EL (cell line): ENCODE results near the gene IKZF3.
"Not testable (repeated sequence)": the region's sequence is repeated elsewhere in the genome, so short reads cannot be mapped to it uniquely, and the experiment has no call there.

Experiments used
- DNase-seq: peaks from one replicate; pipeline ENCODE4 v3.0.0-alpha.2; 2016

IKZF3 gene

DNA sequence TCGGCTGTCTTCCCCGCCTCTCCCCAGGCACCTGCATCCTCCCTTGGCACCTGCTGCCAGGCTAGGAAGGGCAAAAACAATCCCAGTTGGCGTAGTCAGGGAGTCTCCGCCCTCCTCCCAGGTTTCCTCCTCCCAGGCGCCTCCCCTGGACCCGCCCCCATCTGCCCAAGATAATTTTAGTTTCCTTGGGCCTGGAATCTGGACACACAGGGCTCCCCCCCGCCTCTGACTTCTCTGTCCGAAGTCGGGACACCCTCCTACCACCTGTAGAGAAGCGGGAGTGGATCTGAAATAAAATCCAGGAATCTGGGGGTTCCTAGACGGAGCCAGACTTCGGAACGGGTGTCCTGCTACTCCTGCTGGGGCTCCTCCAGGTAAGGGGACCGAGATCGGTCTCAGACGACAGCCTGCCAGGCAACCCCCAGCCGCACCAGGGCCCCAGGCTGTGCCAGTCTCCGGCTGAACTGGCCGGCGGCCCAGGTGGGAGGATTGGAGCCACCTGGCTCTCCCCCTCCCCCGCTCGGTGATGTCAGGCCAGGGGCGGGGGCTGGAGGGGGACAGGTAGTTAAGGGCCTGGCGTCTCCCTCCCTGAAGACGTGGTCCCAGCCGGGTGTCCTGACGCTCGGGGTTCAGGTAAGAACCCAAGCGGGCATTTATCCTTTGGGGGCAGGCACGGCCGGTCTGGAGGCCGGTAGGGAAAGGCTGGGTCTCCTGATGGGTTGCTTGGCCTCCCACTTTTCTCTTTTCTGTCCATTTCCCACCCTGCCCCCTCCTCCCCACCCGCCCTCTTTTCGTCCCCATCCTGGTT lies 126.1 kb downstream of the IKZF3 start, which contains the start of gene GRB7:
TSS of gene GRB7 (plus strand) at position 179 of the 808 bp plus-strand sequence. CDS start 4,364 bp downstream, outside the sequence.
- no peak for DNase-seq

DNA sequence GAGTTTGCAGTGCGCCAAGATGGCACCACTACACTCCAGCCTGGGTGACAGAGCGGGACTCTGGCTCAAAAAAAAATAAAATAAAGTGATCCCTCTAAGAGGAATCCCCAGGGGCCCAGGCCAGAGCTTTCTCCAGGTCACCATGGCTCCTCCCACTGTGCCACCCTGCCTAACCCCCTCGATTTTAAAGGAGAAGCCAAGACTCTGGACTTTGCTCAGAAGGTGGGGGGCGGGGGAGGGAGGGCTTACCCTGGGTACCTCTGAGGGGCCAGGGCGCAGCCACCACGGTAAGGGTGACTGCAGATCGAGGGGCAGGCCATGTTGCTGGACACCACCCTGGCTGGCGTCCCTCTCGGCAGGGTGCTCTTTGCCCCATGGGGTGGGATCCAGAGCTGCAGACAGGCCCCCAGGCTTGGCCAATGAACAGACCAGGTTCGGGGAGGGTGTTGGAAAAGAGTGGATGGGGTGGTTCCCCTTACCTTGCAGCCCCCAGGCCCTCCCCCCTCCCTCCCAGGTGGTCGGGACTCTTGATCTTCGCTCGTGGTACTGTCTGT lies 126.8 kb downstream of the IKZF3 start:
- no peak for DNase-seq

DNA sequence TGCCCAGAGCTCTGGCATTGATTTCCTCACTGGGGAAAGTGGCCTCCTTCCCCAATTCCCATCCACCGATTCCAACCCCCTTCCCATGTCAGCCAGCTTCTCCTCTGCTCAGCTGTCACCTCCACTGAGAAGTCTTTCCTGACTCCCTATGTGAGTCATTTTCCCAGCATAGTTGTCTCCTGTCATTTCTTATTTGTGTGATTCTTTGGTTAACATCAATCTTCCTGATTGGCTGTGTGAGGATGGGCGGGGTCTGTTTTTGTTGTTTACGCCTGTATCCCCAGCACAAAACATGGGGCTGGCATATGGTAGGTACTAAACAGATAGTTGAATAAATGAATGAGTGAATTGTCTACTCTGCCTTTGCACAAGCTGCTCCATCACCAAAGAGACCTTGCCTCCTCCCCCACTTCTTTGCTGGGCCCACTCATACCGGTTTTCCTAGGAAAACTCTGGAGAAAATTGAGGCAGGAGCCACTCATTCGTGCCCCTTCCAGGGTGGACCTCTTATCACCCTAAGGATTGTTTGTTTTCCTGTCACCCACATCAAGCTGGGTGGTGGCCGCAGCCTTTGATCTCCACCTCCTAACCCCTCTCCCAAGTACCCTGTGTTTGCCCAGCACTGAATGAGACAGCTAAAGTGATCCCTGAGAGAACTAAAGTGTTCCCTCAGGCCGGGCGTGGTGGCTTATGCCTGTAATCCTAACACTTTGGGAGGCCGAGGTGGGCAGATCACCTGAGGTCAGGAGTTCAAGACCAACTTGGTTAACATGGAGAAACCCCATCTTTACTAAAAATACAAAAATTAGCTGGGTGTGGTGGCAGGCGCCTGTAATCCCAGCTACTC lies 127.6 kb downstream of the IKZF3 start:
- no peak for DNase-seq

DNA sequence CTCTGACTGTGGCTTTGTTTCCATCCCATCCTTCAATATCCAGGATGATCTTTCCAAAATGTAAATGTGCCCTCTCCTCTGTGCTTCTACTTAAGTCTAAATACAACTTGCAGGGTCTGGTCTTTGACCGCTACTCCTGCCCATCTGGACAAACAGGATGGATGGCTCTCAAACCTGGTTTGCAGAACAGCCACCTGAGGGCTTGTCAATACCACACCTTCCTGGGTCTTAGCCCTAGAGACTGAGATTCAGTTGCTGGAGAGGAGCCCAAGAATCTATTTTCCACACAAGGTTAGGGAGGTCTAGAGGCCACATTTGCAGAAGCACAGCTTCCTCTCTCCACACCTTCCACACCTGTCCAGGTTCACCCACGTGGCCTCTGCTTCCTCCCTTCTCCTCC lies 128.2 kb downstream of the IKZF3 start:
- DNase-seq: no peak

DNA sequence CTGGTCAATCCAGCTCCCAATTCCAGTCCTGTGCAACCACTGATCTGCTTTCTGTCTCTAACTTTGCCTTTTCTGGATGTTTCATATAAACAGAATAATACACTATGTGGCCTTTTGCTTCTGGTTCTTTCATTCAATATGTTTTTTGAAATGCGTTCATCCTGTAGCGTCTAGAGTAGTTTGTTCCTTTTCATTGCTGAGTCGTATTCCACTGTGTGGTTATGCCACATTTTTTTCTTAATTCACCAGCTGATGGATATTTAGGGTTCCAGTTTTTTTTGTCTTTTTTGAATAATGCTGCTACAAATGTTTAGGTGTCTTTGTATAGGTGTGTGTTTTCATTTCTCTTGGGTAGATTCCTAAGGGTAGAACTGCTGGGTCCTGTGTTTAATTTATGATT lies 131.5 kb downstream of the IKZF3 start:
- DNase-seq: no peak

DNA sequence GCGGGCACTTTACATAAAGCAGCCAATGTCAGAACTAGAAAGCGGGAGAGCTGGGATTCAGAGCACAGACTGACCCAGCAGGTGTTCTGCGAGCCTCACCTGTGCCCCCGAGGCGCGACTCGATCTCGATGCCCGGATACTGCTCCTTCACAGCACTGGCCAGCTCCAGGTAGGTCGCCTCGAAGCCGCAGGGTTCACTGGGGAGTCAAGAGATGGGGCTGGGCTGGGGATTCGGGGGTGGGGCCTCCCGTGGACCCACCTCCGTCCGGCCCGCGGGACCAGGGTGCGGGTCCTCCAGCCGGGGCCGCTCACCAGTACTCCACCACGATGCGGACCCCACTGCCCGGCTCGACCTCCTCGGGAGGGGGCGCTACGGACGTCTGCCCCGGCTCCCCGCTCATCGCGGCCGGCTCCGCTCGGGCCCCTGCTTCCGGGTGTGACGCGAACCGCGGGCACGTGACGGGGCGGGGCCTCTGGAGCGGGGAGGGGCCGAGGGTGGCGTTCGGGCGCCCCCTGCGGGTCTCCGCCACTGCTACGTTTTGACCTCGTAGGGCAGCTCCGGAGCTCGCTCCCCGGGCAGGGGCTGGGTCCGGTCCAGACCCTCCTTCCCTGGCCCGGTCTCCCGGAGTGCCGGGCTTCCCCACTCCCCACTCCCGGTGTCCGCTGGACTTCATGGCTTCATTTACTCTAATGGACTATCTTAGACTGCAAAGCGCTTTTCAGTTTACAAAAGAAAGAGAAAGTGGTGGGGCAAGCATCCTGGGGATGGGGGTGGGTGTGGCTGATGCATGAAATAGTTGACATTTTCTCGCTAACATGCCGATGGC lies 133.8 kb downstream of the IKZF3 start, which contains the start of gene MIEN1:
TSS of gene MIEN1 (minus strand) at position 438 of the 827 bp plus-strand sequence. CDS start at position 401, 37 bp downstream.
- peak; percentile 83 for DNase-seq

DNA sequence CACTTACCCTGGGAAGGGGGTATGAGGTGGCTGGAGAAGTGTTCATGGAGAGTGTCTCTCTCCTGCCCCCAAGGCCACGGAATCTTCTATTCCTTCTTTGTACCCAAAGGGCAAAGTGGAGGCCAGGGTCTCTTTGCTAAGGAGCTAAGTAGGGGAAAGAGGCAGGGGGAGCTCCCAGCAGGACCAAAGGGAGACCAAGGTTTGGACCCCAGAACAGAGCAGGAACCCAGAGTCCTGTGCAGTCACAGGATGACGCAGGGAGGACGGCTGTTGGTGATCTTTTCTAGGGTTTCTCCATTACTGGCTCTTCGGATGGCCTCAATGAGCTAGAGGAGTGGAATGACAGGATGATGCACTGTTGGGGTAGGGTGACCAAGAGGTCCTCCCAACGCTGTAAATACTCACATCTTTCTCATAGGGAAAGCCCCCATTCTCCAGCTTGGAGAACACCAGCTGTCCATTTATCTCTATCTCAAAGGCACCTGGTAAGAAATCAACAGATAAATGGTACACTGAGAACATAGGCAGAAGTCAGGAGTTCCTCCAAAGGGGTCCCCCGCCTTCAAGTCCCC lies 134.7 kb downstream of the IKZF3 start:
- DNase-seq: peak; percentile 33

DNA sequence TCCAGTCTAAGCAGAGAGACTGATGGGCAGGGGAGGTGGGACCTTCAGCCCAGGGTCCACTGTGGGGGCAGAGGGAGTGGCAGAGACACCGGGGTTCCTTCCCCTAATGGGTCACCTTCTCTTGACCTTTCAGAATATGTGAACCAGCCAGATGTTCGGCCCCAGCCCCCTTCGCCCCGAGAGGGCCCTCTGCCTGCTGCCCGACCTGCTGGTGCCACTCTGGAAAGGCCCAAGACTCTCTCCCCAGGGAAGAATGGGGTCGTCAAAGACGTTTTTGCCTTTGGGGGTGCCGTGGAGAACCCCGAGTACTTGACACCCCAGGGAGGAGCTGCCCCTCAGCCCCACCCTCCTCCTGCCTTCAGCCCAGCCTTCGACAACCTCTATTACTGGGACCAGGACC lies 136.6 kb downstream of the IKZF3 start:
- DNase-seq: no peak

DNA sequence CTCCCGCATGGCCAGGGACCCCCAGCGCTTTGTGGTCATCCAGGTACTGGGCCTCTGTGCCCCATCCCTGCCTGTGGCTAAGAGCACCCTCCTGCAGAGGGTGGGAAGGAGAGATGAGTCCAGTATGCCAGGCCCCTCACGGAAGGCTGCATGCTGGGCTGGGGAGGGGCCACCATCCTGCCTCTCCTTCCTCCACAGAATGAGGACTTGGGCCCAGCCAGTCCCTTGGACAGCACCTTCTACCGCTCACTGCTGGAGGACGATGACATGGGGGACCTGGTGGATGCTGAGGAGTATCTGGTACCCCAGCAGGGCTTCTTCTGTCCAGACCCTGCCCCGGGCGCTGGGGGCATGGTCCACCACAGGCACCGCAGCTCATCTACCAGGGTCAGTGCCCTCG lies 137.5 kb downstream of the IKZF3 start:
- no peak for DNase-seq

DNA sequence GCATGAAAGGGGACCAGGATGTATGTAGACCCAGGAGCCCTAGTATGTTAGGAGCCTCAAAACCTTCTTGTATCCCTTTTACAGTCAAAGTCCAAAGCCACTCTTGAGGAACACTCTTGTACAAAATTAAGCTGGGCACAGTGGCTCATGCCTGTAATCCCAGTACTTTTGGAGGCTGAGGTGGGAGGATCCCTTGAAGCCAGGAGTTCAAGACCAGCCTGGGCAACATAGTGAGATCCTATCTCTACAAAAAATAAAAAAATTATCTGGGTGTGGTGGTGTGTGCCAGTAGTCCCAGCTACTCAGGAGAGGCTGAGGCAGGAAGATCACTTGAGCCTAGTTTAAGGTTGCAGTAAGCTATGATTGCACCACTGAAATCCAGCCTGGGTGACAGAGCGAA lies 138.2 kb downstream of the IKZF3 start:
- not testable (repeated sequence) for DNase-seq

DNA sequence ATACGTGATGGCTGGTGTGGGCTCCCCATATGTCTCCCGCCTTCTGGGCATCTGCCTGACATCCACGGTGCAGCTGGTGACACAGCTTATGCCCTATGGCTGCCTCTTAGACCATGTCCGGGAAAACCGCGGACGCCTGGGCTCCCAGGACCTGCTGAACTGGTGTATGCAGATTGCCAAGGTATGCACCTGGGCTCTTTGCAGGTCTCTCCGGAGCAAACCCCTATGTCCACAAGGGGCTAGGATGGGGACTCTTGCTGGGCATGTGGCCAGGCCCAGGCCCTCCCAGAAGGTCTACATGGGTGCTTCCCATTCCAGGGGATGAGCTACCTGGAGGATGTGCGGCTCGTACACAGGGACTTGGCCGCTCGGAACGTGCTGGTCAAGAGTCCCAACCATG lies 139.4 kb downstream of the IKZF3 start:
- no peak for DNase-seq

DNA sequence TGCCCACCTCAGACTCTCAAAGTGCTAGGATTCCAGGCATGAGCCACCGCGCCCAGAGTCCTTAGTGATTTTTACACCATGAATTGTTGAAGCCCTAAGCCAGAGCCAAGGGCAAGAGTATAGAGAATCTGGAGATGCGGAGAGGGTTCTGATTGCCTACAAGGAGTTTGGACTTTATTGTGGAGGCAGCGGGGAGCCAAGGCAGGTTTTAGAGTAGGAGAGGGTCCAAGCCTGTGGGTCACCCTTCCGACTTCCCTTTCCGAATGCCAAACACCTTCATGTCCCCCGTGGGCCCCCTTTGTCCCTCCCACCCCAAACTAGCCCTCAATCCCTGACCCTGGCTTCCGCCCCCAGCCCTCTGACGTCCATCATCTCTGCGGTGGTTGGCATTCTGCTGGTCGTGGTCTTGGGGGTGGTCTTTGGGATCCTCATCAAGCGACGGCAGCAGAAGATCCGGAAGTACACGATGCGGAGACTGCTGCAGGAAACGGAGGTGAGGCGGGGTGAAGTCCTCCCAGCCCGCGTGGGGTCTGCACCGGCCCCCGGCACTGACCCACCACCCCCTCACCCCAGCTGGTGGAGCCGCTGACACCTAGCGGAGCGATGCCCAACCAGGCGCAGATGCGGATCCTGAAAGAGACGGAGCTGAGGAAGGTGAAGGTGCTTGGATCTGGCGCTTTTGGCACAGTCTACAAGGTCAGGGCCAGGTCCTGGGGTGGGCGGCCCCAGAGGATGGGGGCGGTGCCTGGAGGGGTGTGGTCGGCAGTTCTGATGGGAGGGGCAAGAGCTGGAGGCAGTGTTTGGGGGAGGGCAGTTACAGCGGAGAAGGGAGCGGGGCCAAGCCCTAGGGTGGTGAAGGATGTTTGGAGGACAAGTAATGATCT lies 140.9 kb downstream of the IKZF3 start:
- DNase-seq: no peak

DNA sequence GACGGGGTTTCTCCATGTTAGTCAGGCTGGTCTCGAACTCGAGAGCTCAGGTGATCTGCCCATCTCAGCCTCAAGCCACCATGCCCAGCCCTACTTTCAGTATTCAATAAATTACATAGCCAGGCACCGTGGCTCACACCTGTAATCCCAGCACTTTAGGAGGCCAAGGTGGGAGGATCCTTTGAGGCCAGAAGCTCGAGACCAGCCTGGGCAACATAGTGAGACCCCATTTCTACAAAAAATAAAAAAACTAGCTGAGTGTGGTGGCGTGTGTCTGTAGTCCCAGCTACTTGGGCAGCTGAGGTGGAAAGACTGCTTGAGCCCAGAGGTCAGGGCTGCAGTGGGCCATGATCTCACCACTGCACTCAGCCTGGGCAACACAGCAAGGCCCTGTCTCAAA lies 142.0 kb downstream of the IKZF3 start:
- no peak for DNase-seq

DNA sequence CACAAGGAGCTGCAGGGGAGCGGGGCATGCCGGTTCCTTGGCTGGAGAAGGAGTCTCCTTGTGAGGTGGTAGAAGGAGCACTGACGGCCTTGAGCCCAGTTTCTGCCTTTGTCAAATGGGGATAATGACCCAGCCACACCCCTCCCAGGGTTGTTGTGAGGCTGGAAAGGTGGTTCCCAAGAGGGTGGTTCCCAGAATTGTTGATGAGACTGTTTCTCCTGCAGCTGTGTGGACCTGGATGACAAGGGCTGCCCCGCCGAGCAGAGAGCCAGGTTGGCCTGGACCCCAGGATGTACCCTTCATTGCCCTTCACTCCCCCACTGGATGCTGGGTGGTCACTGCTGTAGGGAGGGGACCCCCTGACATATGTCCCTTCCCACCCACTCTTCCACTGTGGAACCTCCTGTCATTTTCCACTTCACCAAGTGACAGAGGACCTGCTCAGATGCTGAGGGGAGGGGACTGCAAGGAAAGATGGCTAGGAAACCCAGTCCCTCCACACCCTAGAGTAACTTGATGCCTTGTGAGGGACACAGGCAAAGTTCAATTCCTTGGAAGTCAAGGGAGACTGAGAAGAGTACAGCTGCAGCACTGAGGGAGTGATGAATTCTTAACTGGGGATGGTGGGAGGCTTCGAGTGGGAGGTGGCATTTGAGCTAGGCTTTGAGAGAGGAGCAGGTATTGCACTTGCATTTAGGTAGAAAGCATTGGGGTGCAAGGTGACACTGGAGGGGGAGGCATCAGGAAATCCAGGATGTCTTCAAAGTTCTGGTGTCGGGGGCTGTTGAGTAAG lies 144.4 kb downstream of the IKZF3 start:
- DNase-seq: no peak

DNA sequence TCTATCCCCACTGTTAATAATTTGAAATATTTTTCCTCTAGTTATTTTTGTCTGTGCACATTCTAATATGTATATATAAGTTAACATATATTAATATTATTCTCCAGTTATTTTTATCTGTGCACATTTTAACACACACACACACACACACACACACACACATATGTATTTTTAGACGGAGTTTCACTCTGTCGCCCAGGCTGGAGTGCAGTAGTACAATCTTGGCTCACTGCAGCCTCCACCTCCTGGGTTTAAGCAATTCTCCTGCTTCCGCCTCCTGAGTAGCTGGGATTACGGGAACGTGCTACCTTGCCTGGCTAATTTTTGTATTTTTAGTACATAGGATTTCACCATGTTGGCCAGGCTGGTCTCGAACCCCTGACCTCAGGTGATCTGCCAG lies 146.5 kb downstream of the IKZF3 start:
- no peak for DNase-seq

DNA sequence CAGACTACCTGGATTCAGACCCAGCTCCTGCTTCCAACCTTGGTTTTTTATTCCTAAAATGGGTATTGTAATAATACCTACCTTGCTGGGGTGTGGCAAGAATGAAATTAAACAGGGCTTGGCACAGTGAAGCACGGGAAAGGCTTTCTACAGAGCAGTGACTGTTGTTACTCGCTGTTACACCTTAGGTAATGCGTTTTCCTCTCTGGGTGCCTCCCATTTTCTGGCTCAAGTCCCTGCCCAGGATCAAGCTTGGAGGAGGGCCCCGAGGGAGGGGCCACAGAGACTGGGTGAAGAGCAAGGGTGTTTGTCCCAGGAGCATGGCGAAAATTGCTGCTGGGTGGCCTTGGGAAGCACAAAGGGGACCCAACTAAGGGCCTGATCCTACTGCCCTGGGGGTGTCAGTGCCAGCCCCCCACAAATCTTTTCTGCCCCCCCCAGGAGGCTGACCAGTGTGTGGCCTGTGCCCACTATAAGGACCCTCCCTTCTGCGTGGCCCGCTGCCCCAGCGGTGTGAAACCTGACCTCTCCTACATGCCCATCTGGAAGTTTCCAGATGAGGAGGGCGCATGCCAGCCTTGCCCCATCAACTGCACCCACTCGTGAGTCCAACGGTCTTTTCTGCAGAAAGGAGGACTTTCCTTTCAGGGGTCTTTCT lies 147.1 kb downstream of the IKZF3 start:
- no peak for DNase-seq

DNA sequence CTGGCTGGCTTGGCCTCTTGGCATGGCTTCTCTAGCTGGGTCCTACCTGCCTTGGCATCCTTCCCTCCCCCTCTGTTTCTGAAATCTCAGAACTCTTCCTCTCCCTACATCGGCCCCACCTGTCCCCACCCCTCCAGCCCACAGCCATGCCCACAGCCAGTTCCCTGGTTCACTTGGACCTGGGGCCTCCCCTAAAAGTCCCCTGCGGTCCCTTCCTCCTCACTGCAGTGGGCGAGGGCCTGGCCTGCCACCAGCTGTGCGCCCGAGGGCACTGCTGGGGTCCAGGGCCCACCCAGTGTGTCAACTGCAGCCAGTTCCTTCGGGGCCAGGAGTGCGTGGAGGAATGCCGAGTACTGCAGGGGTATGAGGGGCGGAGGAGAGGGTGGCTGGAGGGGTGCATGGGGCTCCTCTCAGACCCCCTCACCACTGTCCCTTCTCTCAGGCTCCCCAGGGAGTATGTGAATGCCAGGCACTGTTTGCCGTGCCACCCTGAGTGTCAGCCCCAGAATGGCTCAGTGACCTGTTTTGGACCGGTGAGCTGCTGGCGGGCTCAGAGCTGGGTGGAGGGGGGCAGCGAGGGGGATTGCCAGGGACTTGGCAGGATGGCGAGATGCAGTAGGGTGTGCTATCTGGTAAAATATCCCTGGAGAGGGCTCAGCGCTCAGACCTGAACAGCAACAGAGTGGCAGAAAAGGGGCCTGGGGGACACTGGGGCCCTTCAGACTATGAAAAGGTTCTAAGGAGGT lies 147.9 kb downstream of the IKZF3 start:
- no peak for DNase-seq

DNA sequence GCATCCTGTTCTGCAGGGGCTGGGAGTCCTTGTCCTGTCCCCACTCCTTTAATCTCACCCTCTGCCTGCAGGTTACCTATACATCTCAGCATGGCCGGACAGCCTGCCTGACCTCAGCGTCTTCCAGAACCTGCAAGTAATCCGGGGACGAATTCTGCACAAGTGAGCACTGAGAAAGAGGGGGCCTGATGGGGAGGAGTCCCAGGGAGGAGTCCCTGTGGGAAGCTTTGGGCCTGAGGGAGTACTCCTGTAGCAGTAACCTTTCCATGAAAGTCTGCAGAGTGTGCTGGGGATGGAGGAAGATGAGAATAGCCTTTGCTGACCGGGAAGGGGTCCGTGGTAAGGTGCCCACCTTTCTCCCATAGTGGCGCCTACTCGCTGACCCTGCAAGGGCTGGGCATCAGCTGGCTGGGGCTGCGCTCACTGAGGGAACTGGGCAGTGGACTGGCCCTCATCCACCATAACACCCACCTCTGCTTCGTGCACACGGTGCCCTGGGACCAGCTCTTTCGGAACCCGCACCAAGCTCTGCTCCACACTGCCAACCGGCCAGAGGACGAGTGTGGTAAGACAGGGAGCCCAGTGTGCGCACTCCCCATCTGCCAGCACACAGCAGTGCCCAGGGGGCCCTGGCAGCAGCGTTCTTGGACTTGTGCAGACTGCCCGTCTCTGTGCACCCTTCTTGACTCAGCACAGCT lies 148.6 kb downstream of the IKZF3 start:
- no peak for DNase-seq
